ENCODE measurements around the gene FOXO3. TPM values are rescaled to one million over a fixed set of nuclear protein-coding genes. Genes with fewer than 3 reads are reported as not detected.

Gene FOXO3
- total RNA-seq, 2 experiments from 2014 or later: 19.1 to 19.3 TPM

DNA sequence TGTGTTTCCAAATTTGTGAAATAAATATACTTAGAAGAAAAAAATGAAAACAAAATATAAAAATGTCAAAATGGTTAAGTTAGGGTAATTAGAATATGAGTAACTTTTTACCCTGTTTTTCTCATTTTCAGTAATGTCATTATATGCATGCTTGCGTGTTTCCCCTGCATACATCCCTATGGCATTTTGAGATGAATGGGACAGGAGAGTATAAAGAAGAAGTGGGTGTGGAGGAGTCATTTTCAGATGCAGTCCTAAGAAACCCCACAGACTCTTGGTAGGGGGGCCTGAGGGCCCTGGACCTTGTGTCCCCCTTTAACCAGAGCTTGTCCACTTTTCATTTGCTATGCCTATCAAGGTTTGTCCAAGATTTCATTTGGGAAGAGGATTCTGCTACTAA, 77.2 kb downstream of the FOXO3 start:
- POLR2A ChIA-PET: no interaction called here
- peaks cover 2% of the 10 kb centered on the region for H3K36me3 Mint-ChIP-seq (ENCODE audit: low read depth)
- no peak for DNase-seq
- no peaks in the 10 kb centered on the region for H3K27me3 Mint-ChIP-seq
- CTCF ChIA-PET: no interaction called here
- H3K9me3 Mint-ChIP-seq: no peaks in the 10 kb centered on the region
- H3K27ac Mint-ChIP-seq: no peak overlapping the region
- H3K4me1 Mint-ChIP-seq: peaks cover 18% of the 10 kb centered on the region
- no peak overlapping the region for H3K4me3 Mint-ChIP-seq

- H3K27ac Mint-ChIP-seq: no peak overlapping the region
- ChIA-PET CTCF (no interaction called here), POLR2A (no interaction called here)
- no peaks in the 10 kb centered on the region for H3K27me3 Mint-ChIP-seq
- H3K4me1 Mint-ChIP-seq: peaks cover 18% of the 10 kb centered on the region
- H3K36me3 Mint-ChIP-seq (ENCODE audit: low read depth): peaks cover 2% of the 10 kb centered on the region
- no peak overlapping the region for H3K4me3 Mint-ChIP-seq
- no peaks in the 10 kb centered on the region for H3K9me3 Mint-ChIP-seq
- DNase-seq: no peak
Measured at GRCh38 chr6:108638993-108639392, 78.3 kb downstream of the FOXO3 start.

DNA sequence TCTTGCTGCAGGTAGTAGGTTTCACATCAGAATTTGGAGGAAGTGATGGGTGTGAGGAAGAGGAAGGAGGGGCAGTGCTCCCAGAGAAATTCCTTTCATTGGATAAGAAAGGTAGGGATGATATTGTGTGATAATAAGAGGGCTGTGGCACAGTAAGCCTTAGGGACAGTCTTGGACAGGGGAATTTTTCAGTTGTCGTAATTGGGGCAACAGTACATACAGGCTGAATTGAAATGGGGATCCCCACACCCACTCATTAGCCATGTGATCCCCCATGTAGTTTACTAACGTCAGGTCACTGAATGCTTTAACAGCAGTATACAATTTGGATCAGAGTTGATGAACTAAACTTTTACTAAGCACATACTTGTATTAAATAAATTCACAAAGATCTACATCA, 79.4 kb downstream of the FOXO3 start:
- ChIA-PET CTCF (no interaction called here), POLR2A (no interaction called here)
- Mint-ChIP-seq H3K27me3 (no peaks in the 10 kb centered on the region), H3K9me3 (no peaks in the 10 kb centered on the region), H3K36me3 (ENCODE audit: low read depth) (peaks cover 2% of the 10 kb centered on the region), H3K4me1 (peaks cover 16% of the 10 kb centered on the region), H3K4me3 (no peak overlapping the region), H3K27ac (no peak overlapping the region)
- no peak for DNase-seq

DNA sequence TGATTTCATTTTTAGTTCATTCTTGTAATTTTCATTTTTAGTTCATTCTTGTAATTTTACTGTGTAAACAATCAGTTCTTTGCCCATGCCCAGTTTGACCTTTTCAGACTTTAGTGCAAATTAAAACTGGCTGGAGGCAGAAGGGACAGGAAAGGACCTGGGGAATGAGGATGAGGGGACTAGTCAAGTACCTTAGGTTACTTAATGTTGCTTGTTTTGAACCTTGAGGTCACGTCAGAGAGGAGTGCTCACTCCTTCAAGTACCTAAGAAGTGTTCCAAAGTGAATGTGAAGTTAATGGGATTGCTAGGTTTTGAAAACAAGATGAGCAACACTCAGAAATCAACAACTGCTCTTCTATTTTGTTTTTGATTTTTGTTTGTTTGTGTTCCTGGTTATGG, 82.5 kb downstream of the FOXO3 start:
- H3K36me3 Mint-ChIP-seq (ENCODE audit: low read depth): peaks cover 2% of the 10 kb centered on the region
- peaks cover 5% of the 10 kb centered on the region for H3K4me1 Mint-ChIP-seq
- ChIA-PET CTCF (no interaction called here), POLR2A (no interaction called here)
- DNase-seq: no peak
- no peak overlapping the region for H3K27ac Mint-ChIP-seq
- H3K27me3 Mint-ChIP-seq: no peaks in the 10 kb centered on the region
- no peaks in the 10 kb centered on the region for H3K9me3 Mint-ChIP-seq
- no peak overlapping the region for H3K4me3 Mint-ChIP-seq

GRCh38 chr6:108644252-108644651, 83.5 kb downstream of the FOXO3 start:
- no peak for DNase-seq
- Mint-ChIP-seq H3K27me3 (no peaks in the 10 kb centered on the region), H3K27ac (no peak overlapping the region), H3K36me3 (ENCODE audit: low read depth) (peaks cover 2% of the 10 kb centered on the region), H3K4me3 (no peak overlapping the region), H3K9me3 (no peaks in the 10 kb centered on the region), H3K4me1 (peaks cover 5% of the 10 kb centered on the region)
- POLR2A ChIA-PET: no interaction called here
- CTCF ChIA-PET: interaction anchor here (0.9 kb wide), 1 partner anchor 11 kb away, joined by 4 read pairs; no protein-coding TSS in a partner anchor

- Mint-ChIP-seq H3K27me3 (no peaks in the 10 kb centered on the region), H3K36me3 (ENCODE audit: low read depth) (no peaks in the 10 kb centered on the region), H3K4me1 (peaks cover 12% of the 10 kb centered on the region), H3K4me3 (no peak overlapping the region), H3K9me3 (no peaks in the 10 kb centered on the region), H3K27ac (no peak overlapping the region)
- CTCF ChIA-PET: no interaction called here
- DNase-seq: no peak
- POLR2A ChIA-PET: no interaction called here
Measured at GRCh38 chr6:108648191-108648590, 87.5 kb downstream of the FOXO3 start.

DNA sequence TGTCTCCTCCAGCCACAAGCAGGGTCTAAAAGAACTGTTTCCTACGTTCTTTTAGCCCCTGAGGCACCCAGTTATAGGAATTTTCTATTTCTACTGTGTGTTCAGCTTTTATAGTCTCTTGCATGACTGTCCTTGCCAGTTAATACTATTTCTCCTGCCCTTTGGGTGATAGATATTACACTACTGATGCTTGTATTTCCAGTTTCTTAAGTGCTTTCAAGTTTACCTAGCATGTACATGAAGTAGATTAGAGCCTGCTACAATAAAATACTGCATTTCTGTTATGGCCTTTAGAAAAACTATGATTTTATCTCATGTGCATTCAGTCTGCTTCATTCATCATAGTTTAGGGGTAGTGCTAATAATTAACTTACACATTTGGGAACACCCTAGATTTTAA, 89.6 kb downstream of the FOXO3 start:
- H3K4me3 Mint-ChIP-seq: no peak overlapping the region
- peaks cover 21% of the 10 kb centered on the region for H3K4me1 Mint-ChIP-seq
- no peaks in the 10 kb centered on the region for H3K27me3 Mint-ChIP-seq
- no peaks in the 10 kb centered on the region for H3K36me3 Mint-ChIP-seq (ENCODE audit: low read depth)
- DNase-seq: no peak
- ChIA-PET POLR2A (no interaction called here), CTCF (no interaction called here)
- no peak overlapping the region for H3K27ac Mint-ChIP-seq
- H3K9me3 Mint-ChIP-seq: no peaks in the 10 kb centered on the region

DNA sequence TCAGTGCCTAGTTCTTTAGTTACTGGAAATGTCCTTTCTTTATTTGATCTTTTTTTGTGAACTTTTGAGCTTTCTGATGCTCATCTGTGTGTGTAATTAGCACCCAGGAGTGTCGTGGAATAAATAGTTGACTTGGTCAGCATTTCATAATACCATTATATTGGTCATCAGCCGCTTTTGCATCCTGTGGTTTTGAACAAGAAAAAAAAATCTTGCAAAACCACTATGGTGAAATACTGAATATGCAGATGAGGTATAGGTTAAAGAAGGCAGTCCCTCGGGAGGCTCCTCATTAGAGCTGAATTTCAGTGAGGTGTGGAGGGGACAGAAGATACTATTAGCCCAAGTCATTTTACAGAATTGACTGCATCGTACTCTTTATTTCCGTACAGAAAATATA, 90.1 kb downstream of the FOXO3 start:
- POLR2A ChIA-PET: no interaction called here
- CTCF ChIA-PET: no interaction called here
- DNase-seq: no peak
- no peaks in the 10 kb centered on the region for H3K9me3 Mint-ChIP-seq
- H3K4me1 Mint-ChIP-seq: peaks cover 21% of the 10 kb centered on the region
- H3K36me3 Mint-ChIP-seq (ENCODE audit: low read depth): no peaks in the 10 kb centered on the region
- no peak overlapping the region for H3K4me3 Mint-ChIP-seq
- no peak overlapping the region for H3K27ac Mint-ChIP-seq
- no peaks in the 10 kb centered on the region for H3K27me3 Mint-ChIP-seq

DNA sequence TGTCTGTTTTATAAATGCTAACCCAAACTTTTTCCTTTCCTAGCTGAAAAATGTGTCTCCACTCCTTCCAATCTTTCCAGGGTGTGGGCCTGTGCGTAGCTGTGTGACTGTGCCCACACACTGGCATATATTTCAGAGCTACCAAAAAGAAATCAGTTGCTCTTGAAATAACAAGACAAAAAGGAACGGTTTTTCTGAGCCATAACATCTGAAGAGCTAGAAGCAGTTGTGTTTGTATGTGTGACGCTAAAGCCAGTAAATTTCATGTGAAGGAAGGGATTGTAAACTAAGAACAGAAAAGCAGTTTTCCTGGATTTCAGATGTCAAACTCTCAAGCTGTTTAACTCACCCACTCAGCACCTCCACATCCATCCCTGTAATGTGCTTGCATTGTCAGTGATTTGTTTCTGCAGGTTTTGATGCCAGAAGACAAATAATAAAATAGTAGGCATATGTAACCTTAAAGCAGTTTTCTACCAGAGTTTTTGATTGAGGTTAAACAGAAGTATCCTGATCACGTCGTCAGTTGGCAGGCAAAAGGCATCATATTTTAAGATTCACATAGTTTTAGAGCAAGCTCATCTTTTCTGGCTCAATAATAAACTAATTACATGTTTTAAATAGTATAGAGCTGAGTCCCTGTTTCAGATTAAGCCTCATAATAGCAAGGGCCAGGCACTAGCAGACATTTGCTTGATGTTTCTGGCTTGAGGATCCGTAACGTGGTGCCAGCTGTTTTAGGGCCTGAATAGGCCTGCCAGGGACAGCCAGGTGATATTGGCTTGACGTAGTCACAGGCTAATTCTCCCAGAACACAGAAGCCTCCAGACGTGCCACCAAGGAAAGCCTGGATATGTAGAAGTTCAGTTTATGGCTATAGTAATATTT, 90.9 kb downstream of the FOXO3 start:
- no peaks in the 10 kb centered on the region for H3K9me3 Mint-ChIP-seq

DNA sequence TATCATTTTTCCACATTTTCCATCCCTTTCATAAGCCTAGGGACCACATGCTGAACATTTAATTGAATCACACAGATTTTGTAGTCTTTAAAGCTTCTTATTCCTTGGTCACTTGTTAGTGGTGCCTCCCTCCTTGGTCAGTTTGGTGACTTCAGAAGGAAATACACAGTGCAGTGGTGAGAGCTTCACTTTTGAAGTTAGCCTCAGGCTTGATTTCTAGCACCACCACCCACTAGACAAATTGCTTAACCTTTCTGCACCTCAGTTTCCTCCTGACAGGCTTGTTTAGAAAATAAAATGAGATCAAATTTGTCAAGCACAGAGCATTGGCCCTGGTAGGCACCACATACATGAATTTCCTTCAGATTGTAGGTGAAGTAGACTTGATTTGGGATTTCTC, 91.7 kb downstream of the FOXO3 start:
- H3K36me3 Mint-ChIP-seq (ENCODE audit: low read depth): no peaks in the 10 kb centered on the region
- H3K27ac Mint-ChIP-seq: no peak overlapping the region
- H3K27me3 Mint-ChIP-seq: no peaks in the 10 kb centered on the region
- no peaks in the 10 kb centered on the region for H3K9me3 Mint-ChIP-seq
- no peak for DNase-seq
- peaks cover 21% of the 10 kb centered on the region for H3K4me1 Mint-ChIP-seq
- H3K4me3 Mint-ChIP-seq: no peak overlapping the region
- ChIA-PET POLR2A (no interaction called here), CTCF (interaction anchor here (1.1 kb wide), 2 partner anchors 10 to 421 kb away, joined by 3 read pairs; no protein-coding TSS in a partner anchor)

More for the DNA sequence above, 90.9 kb downstream of the FOXO3 start:
- H3K27me3 Mint-ChIP-seq: no peaks in the 10 kb centered on the region
- POLR2A ChIA-PET: no interaction called here
- H3K27ac Mint-ChIP-seq: no peak overlapping the region
- H3K4me3 Mint-ChIP-seq: no peak overlapping the region
- peaks cover 21% of the 10 kb centered on the region for H3K4me1 Mint-ChIP-seq
- CTCF ChIA-PET: interaction anchor here (1.1 kb wide), 1 partner anchor 422 kb away, joined by 3 read pairs; no protein-coding TSS in a partner anchor
- H3K36me3 Mint-ChIP-seq (ENCODE audit: low read depth): no peaks in the 10 kb centered on the region
- no peak for DNase-seq

DNA sequence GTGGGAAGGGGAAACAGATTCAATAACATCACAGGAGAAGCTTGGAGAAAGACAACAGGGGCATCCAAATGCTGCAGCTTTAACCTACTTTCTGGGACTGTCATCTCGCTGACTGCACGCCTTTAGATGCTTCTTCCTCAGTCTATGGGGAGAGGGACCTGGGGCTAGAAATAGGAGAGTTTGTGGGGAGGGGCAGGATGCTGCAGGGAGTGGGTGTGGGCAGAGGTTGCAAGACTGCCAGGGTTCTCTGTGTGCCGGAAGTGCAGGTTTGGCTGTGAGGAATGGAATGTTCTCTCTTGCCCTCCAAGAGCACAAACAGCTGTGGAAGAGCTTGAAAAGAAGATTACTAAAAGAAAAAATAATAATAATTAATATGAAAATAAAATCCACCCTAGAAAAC, 93.2 kb downstream of the FOXO3 start:
- H3K4me3 Mint-ChIP-seq: no peak overlapping the region
- H3K27ac Mint-ChIP-seq: no peak overlapping the region
- ChIA-PET CTCF (no interaction called here), POLR2A (interaction anchor here (0.8 kb wide), 1 partner anchor 428 kb away, joined by 3 read pairs; no protein-coding TSS in a partner anchor)
- no peaks in the 10 kb centered on the region for H3K27me3 Mint-ChIP-seq
- no peaks in the 10 kb centered on the region for H3K9me3 Mint-ChIP-seq
- no peaks in the 10 kb centered on the region for H3K36me3 Mint-ChIP-seq (ENCODE audit: low read depth)
- no peak for DNase-seq
- peaks cover 21% of the 10 kb centered on the region for H3K4me1 Mint-ChIP-seq

DNA sequence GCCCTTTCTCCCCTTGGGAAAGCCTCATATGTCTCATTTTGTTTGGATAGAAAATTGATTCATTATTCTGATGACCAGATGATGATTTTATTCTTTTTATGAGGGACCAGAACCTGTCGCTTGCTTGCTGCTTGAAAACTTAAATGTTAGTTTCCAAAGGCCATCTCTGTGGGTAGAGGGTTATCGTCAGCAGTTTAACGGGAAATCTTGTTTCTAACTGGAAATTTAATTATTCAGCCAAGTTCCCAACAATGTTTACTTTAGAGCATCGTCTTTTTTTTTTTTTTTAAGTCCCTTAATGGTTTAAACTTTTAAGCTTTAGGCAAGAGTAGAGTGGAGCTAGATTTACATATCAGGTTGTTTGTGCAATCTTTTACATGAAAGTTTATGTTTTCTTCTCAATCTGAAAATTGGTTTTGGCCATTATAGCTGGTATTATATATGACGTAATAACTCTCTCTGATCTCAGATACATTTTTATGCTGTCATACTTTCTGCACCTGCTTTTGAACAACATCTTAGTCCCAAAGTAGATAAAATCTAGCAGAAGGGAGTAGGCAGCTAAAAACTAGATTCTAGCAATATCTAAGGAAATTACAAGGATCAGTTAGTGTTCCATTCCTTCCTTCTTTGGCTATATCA, 93.9 kb downstream of the FOXO3 start:
- POLR2A ChIA-PET: interaction anchor here (0.8 kb wide), 1 partner anchor 428 kb away, joined by 3 read pairs; no protein-coding TSS in a partner anchor

GRCh38 chr6:108655806-108656651, 95.3 kb downstream of the FOXO3 start:
- no peaks in the 10 kb centered on the region for H3K36me3 Mint-ChIP-seq (ENCODE audit: low read depth)
- H3K4me1 Mint-ChIP-seq: peaks cover 13% of the 10 kb centered on the region
- no peaks in the 10 kb centered on the region for H3K27me3 Mint-ChIP-seq
- DNase-seq: no peak
- ChIA-PET CTCF (no interaction called here), POLR2A (no interaction called here)
- H3K9me3 Mint-ChIP-seq: no peaks in the 10 kb centered on the region
- H3K4me3 Mint-ChIP-seq: no peak overlapping the region
- H3K27ac Mint-ChIP-seq: no peak overlapping the region

More for the DNA sequence above, 93.9 kb downstream of the FOXO3 start:
- H3K4me3 Mint-ChIP-seq: no peak overlapping the region
- H3K9me3 Mint-ChIP-seq: no peaks in the 10 kb centered on the region
- no peaks in the 10 kb centered on the region for H3K36me3 Mint-ChIP-seq (ENCODE audit: low read depth)
- CTCF ChIA-PET: no interaction called here
- no peaks in the 10 kb centered on the region for H3K27me3 Mint-ChIP-seq
- H3K27ac Mint-ChIP-seq: no peak overlapping the region
- no peak for DNase-seq
- H3K4me1 Mint-ChIP-seq: peaks cover 21% of the 10 kb centered on the region

All from activated CD4-positive, alpha-beta memory T cell treated with anti-CD3 and anti-CD28 coated beads, Interleukin-2, amount 10 ng/mL, durations not matched to agents 7 days and 5 days (primary cell).